ENCODE results near the gene PLEKHB1.

DNA sequence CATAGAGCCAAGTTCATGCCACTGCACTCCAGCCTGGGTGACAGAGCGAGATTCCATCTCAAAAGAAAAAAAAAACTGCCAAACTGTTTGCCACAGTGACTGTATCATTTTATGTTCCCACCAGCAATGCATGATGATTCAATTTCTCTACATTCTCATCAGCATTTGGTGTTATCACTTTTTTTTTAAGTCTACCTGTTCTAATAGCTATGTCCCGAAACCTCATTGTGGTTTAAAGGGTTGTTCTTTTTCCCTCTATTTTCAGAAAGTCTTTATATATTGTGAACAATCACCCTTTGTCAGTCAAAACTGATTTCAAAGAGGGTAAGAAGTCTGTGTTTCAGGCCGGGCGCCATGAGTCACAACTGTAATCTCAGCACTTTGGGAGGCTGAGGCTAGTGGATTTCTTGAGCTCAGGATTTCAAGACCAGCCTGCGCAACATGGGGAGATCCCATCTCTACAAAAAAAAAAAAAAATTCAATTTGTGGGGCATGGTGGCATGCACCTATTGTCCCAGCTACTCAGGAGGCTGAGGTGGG lies 33.7 kb upstream of the PLEKHB1 start:
- TF ChIP-seq, protein P1, sequence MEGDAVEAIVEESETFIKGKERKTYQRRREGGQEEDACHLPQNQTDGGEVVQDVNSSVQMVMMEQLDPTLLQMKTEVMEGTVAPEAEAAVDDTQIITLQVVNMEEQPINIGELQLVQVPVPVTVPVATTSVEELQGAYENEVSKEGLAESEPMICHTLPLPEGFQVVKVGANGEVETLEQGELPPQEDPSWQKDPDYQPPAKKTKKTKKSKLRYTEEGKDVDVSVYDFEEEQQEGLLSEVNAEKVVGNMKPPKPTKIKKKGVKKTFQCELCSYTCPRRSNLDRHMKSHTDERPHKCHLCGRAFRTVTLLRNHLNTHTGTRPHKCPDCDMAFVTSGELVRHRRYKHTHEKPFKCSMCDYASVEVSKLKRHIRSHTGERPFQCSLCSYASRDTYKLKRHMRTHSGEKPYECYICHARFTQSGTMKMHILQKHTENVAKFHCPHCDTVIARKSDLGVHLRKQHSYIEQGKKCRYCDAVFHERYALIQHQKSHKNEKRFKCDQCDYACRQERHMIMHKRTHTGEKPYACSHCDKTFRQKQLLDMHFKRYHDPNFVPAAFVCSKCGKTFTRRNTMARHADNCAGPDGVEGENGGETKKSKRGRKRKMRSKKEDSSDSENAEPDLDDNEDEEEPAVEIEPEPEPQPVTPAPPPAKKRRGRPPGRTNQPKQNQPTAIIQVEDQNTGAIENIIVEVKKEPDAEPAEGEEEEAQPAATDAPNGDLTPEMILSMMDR (IDR thresholded peaks at IDR 0.05): no peak
- TF ChIP-seq POLR2AphosphoS5 (IDR thresholded peaks at IDR 0.05) (no peak), POLR2A (IDR thresholded peaks at IDR 0.05) (no peak)
